ENCODE data around the gene PRR5L. TPM values are rescaled to one million over a fixed set of nuclear protein-coding genes. Genes with fewer than 3 reads are reported as not detected.

Gene PRR5L
- total RNA-seq, 1 experiment from 2014 or later: not detected

GRCh38 chr11:36463781-36464180 is 167.7 kb downstream of the PRR5L start:
- no peak for DNase-seq
- TF ChIP-seq, protein P1, sequence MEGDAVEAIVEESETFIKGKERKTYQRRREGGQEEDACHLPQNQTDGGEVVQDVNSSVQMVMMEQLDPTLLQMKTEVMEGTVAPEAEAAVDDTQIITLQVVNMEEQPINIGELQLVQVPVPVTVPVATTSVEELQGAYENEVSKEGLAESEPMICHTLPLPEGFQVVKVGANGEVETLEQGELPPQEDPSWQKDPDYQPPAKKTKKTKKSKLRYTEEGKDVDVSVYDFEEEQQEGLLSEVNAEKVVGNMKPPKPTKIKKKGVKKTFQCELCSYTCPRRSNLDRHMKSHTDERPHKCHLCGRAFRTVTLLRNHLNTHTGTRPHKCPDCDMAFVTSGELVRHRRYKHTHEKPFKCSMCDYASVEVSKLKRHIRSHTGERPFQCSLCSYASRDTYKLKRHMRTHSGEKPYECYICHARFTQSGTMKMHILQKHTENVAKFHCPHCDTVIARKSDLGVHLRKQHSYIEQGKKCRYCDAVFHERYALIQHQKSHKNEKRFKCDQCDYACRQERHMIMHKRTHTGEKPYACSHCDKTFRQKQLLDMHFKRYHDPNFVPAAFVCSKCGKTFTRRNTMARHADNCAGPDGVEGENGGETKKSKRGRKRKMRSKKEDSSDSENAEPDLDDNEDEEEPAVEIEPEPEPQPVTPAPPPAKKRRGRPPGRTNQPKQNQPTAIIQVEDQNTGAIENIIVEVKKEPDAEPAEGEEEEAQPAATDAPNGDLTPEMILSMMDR (IDR thresholded peaks at IDR 0.05; ENCODE audit: insufficient read depth in 1 of 2, low read depth in 1 of 2, low read length in 1 of 2, severe bottlenecking in 1 of 2, unreplicated experiment in 1 of 2): no peak
- no TSS peak for BruUV-seq (replicated peaks)
- Mint-ChIP-seq H3K4me1 (ENCODE audit: low read depth, unreplicated experiment) (peaks cover 10% of the 10 kb centered on the region), H3K9me3 (ENCODE audit: unreplicated experiment) (no peaks in the 10 kb centered on the region), H3K4me3 (ENCODE audit: unreplicated experiment) (no peak overlapping the region), H3K36me3 (ENCODE audit: insufficient read depth, unreplicated experiment) (no peaks in the 10 kb centered on the region), H3K27ac (ENCODE audit: unreplicated experiment) (no peak overlapping the region), H3K27me3 (ENCODE audit: insufficient read depth, unreplicated experiment) (no peaks in the 10 kb centered on the region)
- POLR2A ChIA-PET: no interaction called here
- Histone ChIP-seq H3K36me3 (ENCODE audit: control insufficient read depth, insufficient read depth, low read length) (no peaks in the 10 kb centered on the region), H3K27me3 (replicated peaks; ENCODE audit: control insufficient read depth, insufficient read depth, low read length) (no peaks in the 10 kb centered on the region), H3K4me3 (ENCODE audit: low read depth, low read length) (no peak overlapping the region), H3K4me1 (peaks cover 5% of the 10 kb centered on the region; the same call in 1 of the 2 replicates), H3K9me3 (no peaks in the 10 kb centered on the region)
- intact Hi-C loops (cut with micrococcal nuclease; ENCODE audit: unreplicated experiment): no loop called here
- CTCF ChIA-PET: no interaction called here

GRCh38 chr11:36464720-36465119 is 168.6 kb downstream of the PRR5L start:
- Mint-ChIP-seq H3K4me1 (ENCODE audit: low read depth, unreplicated experiment) (peaks cover 10% of the 10 kb centered on the region), H3K27ac (ENCODE audit: unreplicated experiment) (no peak overlapping the region), H3K27me3 (ENCODE audit: insufficient read depth, unreplicated experiment) (no peaks in the 10 kb centered on the region), H3K4me3 (ENCODE audit: unreplicated experiment) (no peak overlapping the region), H3K9me3 (ENCODE audit: unreplicated experiment) (no peaks in the 10 kb centered on the region), H3K36me3 (ENCODE audit: insufficient read depth, unreplicated experiment) (no peaks in the 10 kb centered on the region)
- H3K27me3 ChIP-seq (replicated peaks; ENCODE audit: control insufficient read depth, insufficient read depth, low read length): no peaks in the 10 kb centered on the region
- peaks cover 5% of the 10 kb centered on the region; the same call in 1 of the 2 replicates for H3K4me1 ChIP-seq
- no TSS peak for BruUV-seq (replicated peaks)
- no peak for DNase-seq
- TF ChIP-seq, protein P1 (IDR thresholded peaks at IDR 0.05; ENCODE audit: insufficient read depth in 1 of 2, low read depth in 1 of 2, low read length in 1 of 2, severe bottlenecking in 1 of 2, unreplicated experiment in 1 of 2): no peak
- no peak overlapping the region for H3K4me3 ChIP-seq (ENCODE audit: low read depth, low read length)
- no peaks in the 10 kb centered on the region for H3K36me3 ChIP-seq (ENCODE audit: control insufficient read depth, insufficient read depth, low read length)
- CTCF ChIA-PET: no interaction called here
- no peaks in the 10 kb centered on the region for H3K9me3 ChIP-seq
- intact Hi-C loops (cut with micrococcal nuclease; ENCODE audit: unreplicated experiment): no loop called here
- POLR2A ChIA-PET: no interaction called here

GRCh38 chr11:36465449-36466163 is 169.5 kb downstream of the PRR5L start:
- Mint-ChIP-seq H3K9me3 (ENCODE audit: unreplicated experiment) (no peaks in the 10 kb centered on the region), H3K4me1 (ENCODE audit: low read depth, unreplicated experiment) (peaks cover 10% of the 10 kb centered on the region), H3K27ac (ENCODE audit: unreplicated experiment) (no peak overlapping the region), H3K4me3 (ENCODE audit: unreplicated experiment) (no peak overlapping the region), H3K27me3 (ENCODE audit: insufficient read depth, unreplicated experiment) (no peaks in the 10 kb centered on the region), H3K36me3 (ENCODE audit: insufficient read depth, unreplicated experiment) (no peaks in the 10 kb centered on the region)
- peaks cover 5% of the 10 kb centered on the region; the same call in 1 of the 2 replicates for H3K4me1 ChIP-seq
- BruUV-seq (replicated peaks): no TSS peak
- DNase-seq: no peak
- TF ChIP-seq, protein P1 (IDR thresholded peaks at IDR 0.05; ENCODE audit: insufficient read depth in 1 of 2, low read depth in 1 of 2, low read length in 1 of 2, severe bottlenecking in 1 of 2, unreplicated experiment in 1 of 2): no peak
- no peak overlapping the region for H3K4me3 ChIP-seq (ENCODE audit: low read depth, low read length)
- H3K27me3 ChIP-seq (replicated peaks; ENCODE audit: control insufficient read depth, insufficient read depth, low read length): no peaks in the 10 kb centered on the region
- intact Hi-C loops (cut with micrococcal nuclease; ENCODE audit: unreplicated experiment): no loop called here
- H3K9me3 ChIP-seq: no peaks in the 10 kb centered on the region
- no peaks in the 10 kb centered on the region for H3K36me3 ChIP-seq (ENCODE audit: control insufficient read depth, insufficient read depth, low read length)
- ChIA-PET CTCF (no interaction called here), POLR2A (no interaction called here)
